ENCODE data around the gene AARS2. TPM values are rescaled to one million over a fixed set of nuclear protein-coding genes. Genes with fewer than 3 reads are reported as not detected.
A peak's percentile ranks its signal among the peaks of the same experiment; 100 is the strongest.

AARS2 gene
- total RNA-seq, 1 donor from 2014 or later = 7.9 TPM

- H3K9me3 Mint-ChIP-seq (ENCODE audit: low read depth) = no peaks in the 10 kb centered on the region
- H3K27me3 Mint-ChIP-seq (ENCODE audit: low read depth) = no peaks in the 10 kb centered on the region
- H3K27ac Mint-ChIP-seq (ENCODE audit: unreplicated experiment) = no peak overlapping the region
- DNase-seq (ENCODE audit: low spot score) = no peak
- H3K36me3 Mint-ChIP-seq (ENCODE audit: low read depth) = no peaks in the 10 kb centered on the region
- H3K4me1 Mint-ChIP-seq (ENCODE audit: low read depth) = peaks cover 48% of the 10 kb centered on the region
- H3K4me3 Mint-ChIP-seq (ENCODE audit: unreplicated experiment) = no peak overlapping the region
- no peak for TF ChIP-seq CTCF (IDR thresholded peaks at IDR 0.05)
Observed at GRCh38 chr6:44260451-44261297, 52.5 kb downstream of the AARS2 start.

- Mint-ChIP-seq H3K27ac (ENCODE audit: unreplicated experiment) (no peak overlapping the region), H3K4me1 (ENCODE audit: low read depth) (peaks cover 51% of the 10 kb centered on the region), H3K9me3 (ENCODE audit: low read depth) (no peaks in the 10 kb centered on the region), H3K27me3 (ENCODE audit: low read depth) (no peaks in the 10 kb centered on the region), H3K36me3 (ENCODE audit: low read depth) (peaks cover 5% of the 10 kb centered on the region), H3K4me3 (ENCODE audit: unreplicated experiment) (no peak overlapping the region)
- DNase-seq (ENCODE audit: low spot score) = peak; percentile 86
- no peak for TF ChIP-seq CTCF (IDR thresholded peaks at IDR 0.05)
Observed at GRCh38 chr6:44260011-44260410, 53.1 kb downstream of the AARS2 start.

- H3K4me1 Mint-ChIP-seq (ENCODE audit: low read depth) = peaks cover 47% of the 10 kb centered on the region
- TF ChIP-seq CTCF (IDR thresholded peaks at IDR 0.05) = no peak
- peak; percentile 58 for DNase-seq (ENCODE audit: low spot score)
- no peaks in the 10 kb centered on the region for H3K9me3 Mint-ChIP-seq (ENCODE audit: low read depth)
- peak overlapping the region; percentile 83 for H3K27ac Mint-ChIP-seq (ENCODE audit: unreplicated experiment)
- H3K27me3 Mint-ChIP-seq (ENCODE audit: low read depth) = no peaks in the 10 kb centered on the region
- peaks cover 12% of the 10 kb centered on the region for H3K36me3 Mint-ChIP-seq (ENCODE audit: low read depth)
- no peak overlapping the region for H3K4me3 Mint-ChIP-seq (ENCODE audit: unreplicated experiment)
Observed at GRCh38 chr6:44258921-44259320, 54.2 kb downstream of the AARS2 start.

- no peak for TF ChIP-seq CTCF (IDR thresholded peaks at IDR 0.05)
- peak overlapping the region; percentile 89 for H3K27ac Mint-ChIP-seq (ENCODE audit: unreplicated experiment)
- DNase-seq (ENCODE audit: low spot score) = peak; percentile 68
Observed at GRCh38 chr6:44258325-44258863, 54.8 kb downstream of the AARS2 start.

GRCh38 chr6:44257753-44258324 lies 55.3 kb downstream of the AARS2 start:
- H3K36me3 Mint-ChIP-seq (ENCODE audit: low read depth) = peaks cover 21% of the 10 kb centered on the region
- peak; percentile 26 for TF ChIP-seq CTCF (IDR thresholded peaks at IDR 0.05)
- peak overlapping the region; percentile 66 for H3K4me3 Mint-ChIP-seq (ENCODE audit: unreplicated experiment)
- H3K27ac Mint-ChIP-seq (ENCODE audit: unreplicated experiment) = peak overlapping the region; percentile 89
- H3K4me1 Mint-ChIP-seq (ENCODE audit: low read depth) = peaks cover 46% of the 10 kb centered on the region
- no peaks in the 10 kb centered on the region for H3K9me3 Mint-ChIP-seq (ENCODE audit: low read depth)
- DNase-seq (ENCODE audit: low spot score) = no peak
- no peaks in the 10 kb centered on the region for H3K27me3 Mint-ChIP-seq (ENCODE audit: low read depth)

More at GRCh38 chr6:44258325-44258863, 54.8 kb downstream of the AARS2 start:
- H3K4me1 Mint-ChIP-seq (ENCODE audit: low read depth) = peaks cover 46% of the 10 kb centered on the region
- peaks cover 17% of the 10 kb centered on the region for H3K36me3 Mint-ChIP-seq (ENCODE audit: low read depth)
- no peaks in the 10 kb centered on the region for H3K9me3 Mint-ChIP-seq (ENCODE audit: low read depth)
- H3K27me3 Mint-ChIP-seq (ENCODE audit: low read depth) = no peaks in the 10 kb centered on the region
- peak overlapping the region; percentile 25 for H3K4me3 Mint-ChIP-seq (ENCODE audit: unreplicated experiment)
